GM21447 (cell line): ENCODE data around the gene ATP5F1D.

ENCODE experiments used
- ATAC-seq: cut with Tn5 transposase; IDR thresholded peaks from one replicate; pipeline ENCODE4 v1.9.1; 2021; ENCODE audit not compliant: unreplicated experiment

The ATP5F1D gene

GRCh38 chr19:1280636-1281568 is 39.4 kb downstream of the ATP5F1D start:
- no peak for ATAC-seq

DNA sequence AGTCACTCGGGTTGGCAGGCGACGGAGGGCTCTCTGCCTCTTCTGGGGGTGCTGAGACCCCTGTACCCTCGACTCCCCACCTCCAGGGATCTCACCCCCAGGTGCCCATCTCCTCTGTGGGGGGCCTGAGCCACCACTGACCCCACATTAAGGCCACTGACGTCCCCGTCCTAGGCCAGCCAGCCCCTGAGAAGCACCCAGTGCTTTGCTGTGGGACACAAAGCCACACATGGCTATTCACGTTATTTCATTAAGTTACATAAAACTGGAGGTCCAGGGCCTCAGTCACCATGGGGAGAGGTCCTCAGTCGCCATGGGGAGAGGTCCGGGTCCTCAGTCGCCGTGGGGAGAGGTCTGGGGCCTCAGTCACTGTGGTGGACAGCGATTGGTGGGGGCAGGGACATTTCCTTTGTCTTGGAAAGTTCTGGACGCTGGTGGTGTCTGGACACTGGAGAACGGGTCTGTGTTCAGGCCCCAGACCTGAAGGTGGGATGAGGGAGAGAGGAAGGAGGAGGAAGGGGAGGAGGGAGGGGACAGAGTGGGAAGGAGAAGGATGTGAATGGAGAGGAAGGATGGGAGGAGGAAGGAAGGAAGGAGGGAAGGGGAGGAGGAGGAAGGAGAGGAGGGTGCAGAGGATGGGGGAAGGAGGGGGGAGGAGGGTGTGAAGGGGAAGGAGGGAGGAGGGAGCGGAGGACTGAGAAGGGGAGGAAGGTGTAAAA is 40.2 kb downstream of the ATP5F1D start:
- no peak for ATAC-seq

DNA sequence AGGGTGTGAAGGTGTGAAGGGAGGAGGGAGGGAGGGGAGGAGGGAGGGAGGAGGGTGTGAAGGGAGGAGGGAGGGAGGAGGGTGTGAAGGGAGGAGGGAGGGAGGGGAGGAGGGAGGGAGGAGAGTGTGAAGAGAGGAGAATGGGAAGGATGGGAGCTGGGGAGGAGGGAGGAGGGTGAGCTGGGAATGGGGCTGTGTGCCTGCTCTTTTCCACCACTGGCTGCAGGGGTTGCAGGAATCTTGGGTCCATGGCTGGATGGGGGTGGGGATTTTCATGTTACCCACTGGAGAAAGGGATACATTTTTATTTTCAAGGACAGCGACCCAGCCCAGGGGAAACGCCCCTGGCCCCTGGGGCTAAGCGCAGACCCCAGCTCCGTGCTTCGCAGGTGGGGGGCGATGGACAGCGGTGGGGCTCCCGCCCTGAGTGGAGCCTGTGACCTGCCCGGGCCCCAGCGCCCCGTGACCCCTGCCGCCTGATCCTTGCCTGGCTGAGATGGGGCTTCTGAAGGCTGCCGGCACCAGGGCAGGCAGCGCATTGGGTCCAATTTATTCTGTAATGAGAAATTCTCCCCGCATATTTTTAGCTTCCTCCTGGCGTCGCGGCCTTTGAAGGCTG is 41.1 kb downstream of the ATP5F1D start:
- no peak for ATAC-seq

DNA sequence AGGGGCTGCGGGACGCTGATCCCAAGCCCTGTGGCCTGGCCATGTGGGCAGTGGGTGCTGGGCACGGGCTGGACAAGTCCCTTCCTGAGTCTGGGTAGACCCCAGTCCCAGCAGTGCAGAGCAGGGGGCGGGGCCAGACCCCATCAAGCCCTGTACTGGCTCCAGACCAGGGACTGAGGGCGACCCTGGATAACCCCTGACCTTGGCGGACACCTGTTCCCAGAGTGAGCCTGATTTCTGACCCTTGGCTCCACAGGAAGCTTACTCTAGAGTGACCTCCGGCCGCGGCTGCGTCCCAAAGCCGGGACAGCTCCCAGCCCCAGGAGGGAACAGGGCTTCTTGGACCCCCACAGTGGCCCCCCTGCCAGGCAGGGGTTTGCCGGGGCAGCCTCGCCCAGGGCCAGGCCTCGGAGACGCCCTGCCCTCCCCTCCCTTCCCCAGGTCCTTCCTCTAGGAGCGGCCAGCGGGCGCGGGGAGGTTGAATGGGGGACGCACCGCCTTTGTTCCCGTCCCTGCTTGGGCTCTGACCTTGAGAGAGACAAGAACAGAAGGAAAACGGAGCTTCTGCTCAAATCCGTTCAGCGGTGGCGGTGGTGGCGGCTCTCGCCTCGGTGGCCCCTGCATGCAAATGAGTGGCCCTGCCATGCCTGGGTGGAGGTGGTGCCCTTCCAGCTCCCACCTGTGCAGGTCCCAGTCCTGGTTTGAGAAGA is 41.8 kb downstream of the ATP5F1D start:
- no peak for ATAC-seq

- no peak for ATAC-seq
Observed at GRCh38 chr19:1283917-1284292, 42.4 kb downstream of the ATP5F1D start.

DNA sequence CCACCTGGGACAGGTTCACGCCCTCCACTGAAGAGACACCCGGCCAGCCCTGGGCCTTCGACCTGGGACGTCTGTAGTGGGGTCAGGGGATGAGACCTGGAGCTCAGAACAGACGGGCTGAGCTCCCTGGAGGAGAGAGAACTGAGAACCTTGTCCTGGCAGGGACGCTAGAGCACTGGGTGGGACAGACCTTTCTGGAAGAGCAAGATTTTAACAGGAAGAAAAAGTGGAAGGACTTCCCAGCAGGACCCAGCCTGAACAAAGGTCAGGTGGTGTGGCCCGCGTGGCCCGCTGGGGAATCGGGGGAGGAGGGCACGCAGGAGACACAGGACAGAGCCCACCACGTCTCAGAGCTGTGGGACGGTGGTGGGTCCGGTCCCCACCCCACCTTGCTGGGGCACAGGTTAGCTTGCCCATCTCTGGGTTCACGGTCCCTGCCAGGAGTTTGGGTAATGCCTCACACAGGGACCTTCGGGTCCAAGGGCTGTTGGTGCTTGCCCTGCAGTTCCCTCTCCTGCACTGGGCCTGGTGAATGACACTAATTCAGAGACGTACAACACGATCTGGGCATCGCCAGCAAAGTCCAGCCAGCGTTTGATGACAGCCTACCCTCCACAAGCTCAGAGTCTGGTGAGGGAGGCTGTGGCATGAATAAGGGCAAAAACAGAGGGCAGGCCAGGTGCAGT is 42.9 kb downstream of the ATP5F1D start:
- ATAC-seq: no peak

DNA sequence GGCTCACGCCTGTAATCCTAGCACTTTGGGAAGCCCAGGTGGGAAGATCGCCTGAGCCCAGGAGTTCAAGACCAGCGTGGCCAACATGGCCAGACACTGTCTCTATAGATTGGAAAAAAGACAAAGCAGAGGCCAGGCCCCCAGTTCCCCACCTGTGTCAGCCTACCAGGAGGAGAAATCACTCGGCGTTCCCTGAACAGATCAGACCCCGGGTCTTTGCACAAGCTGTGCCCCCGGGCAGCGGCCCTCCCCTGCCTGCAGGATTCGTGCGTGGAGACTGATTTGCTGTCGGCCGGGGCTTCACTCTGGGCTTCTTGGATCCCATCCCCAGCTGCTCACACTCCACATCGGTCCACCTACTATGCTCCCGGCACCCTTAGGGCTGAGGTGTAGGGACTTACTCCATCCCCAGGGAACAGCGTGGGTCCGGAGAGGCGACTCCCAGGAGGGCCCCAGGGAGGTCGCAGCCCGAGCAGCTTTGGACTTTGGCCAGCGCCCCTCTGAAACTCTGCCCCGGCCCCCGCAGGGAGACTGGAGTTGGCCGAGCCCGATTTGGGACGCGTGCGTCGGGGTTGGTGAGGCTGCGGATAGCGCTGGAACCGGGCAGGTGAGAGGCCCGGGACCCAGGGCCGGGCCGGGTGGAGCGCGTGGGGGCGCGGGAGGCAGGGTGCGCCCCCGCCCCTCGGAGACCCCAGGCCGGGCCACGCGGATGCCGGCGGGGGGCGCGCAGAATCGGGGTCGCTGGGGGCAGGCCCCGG is 43.6 kb downstream of the ATP5F1D start:
- ATAC-seq: no peak

DNA sequence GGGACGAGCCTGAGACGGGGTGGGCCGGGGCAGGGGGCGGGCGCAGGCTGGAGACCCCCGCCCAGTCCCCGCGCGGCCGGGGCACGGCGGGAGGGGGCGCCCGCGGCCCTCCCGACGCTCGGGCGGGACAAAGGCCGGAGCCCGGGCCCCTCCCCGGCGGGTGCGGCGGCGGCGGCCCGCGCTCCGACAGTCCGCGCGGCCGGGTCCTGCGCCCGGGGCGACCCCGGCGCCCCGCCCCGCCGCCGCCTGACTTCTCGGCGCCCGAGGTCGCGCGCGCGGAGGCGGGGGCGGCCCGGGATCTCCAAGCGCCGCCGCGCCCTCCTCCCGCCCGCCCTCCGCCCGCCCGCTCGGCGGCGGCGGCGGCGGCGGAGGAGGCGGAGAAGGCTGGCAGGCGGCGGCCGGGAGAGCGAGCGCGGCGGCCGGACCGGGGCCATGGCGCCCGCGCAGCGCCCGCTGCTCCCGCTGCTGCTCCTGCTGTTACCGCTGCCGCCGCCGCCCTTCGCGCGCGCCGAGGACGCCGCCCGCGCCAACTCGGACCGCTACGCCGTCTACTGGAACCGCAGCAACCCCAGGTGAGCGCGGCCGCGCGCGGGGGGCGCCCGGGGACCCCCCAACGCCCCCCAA is 44.3 kb downstream of the ATP5F1D start, which contains the start of gene EFNA2:
Gene EFNA2 (plus strand): TSS at position 137 of the 624 bp plus-strand sequence. CDS start 296 bp downstream, at position 433.
- no peak for ATAC-seq

GRCh38 chr19:1286487-1287353 is 45.2 kb downstream of the ATP5F1D start:
- ATAC-seq: no peak

GRCh38 chr19:1287354-1288225 is 46.0 kb downstream of the ATP5F1D start:
- no peak for ATAC-seq

GRCh38 chr19:1288226-1288612 is 46.7 kb downstream of the ATP5F1D start:
- no peak for ATAC-seq

DNA sequence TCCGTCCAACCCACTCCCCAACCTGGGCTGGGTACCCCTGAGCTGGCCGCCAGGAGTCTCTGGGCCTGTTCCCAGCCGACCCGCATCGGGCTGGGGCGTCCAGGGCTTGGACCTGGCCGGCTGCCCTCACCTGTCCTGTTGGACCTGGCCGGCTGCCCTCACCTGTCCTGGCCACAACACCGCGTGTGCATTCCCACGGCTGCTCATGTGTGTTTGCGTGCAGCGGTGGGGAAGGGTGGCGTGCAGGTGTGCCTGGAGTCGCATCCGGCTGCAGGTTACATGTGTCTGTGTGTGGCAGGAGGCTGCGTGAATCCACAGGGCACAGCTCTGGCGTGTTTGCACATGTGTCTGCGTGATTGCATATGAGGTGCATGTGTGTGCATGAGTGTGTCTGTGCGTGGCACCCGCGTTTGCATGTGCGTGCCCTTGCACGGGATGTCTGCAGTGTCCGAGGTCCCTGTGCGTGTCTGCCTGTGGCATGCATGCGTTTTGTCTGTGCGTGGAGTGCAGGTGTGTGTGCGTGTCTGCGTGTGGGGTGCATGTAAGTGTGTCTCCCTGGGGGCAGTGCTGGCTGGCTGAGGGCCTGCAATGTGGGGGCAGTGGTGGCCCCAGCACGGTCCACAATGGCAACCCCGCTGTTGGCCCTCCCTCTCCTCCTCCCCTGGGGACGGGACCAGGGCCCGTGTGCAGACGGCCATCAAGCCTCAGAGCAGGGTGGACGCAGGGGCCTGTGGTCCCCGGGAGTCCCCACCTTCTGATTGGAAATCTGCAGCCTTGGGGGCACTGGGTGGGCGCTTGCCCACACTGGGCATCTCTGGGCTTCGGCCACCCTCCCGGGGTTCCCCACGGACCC is 47.5 kb downstream of the ATP5F1D start:
- no peak for ATAC-seq

GRCh38 chr19:1289686-1290025 is 48.1 kb downstream of the ATP5F1D start:
- no peak for ATAC-seq

- ATAC-seq: no peak
Observed at GRCh38 chr19:1290196-1290702, 48.7 kb downstream of the ATP5F1D start.

DNA sequence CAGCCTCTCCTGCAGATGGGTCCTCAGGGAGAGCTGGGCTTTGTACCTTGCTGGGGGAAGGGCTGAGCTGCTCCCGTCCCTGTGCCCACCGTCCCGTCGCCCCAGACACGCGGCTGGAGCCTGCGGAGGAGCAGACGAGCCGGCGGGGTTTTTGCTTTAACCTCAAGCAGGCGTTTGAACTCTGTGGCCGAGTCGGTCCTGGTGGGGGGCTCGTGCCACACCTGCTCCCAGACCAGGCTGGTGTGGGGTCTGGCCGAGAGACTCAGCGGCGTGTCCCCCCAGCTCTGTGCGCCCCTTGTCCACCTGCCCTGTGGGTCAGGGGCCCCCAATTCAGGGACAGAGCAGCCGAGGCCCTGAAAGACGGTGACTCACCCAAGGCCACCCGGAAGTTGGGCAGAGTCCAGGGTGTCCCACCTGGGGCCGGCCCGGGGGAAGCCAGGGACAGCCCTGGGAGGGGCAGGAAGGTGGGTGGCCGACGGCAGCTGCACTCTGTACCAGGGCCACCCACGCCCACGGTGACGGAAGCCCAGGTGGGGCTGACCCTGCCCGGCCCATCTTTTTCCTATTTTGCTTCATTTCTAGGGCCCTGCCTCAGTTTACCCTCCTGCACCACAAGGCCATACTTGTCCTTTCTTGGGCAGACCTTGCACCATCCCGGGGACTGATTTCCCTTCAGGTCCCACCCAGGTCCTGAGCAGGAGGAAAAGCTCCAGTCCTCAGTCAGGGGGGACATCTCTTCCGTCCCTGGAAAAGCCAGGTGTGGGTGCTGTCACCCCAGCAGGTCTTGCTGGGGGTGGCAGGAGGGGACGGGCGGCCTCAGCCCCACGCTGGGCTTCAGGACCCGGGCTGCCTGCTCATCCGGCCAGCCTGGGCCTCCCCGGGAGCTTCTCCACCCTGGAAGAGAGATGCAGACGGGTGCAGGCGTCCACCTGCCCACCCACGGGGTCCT is 49.4 kb downstream of the ATP5F1D start:
- ATAC-seq: no peak
